Erythroblast (primary cell): ENCODE results near the gene GLS.

Experiments
- GATA1 ChIP-seq: IDR thresholded peaks from 2 replicates; pipeline ENCODE4 v1.6.1; 2011; ENCODE audit warnings: low read depth, mild to moderate bottlenecking, control low read depth, low read length, moderate library complexity
- POLR2A ChIP-seq: IDR thresholded peaks from 2 replicates; pipeline ENCODE4 v1.6.1; 2011; ENCODE audit warnings: mild to moderate bottlenecking, low read length

DNA sequence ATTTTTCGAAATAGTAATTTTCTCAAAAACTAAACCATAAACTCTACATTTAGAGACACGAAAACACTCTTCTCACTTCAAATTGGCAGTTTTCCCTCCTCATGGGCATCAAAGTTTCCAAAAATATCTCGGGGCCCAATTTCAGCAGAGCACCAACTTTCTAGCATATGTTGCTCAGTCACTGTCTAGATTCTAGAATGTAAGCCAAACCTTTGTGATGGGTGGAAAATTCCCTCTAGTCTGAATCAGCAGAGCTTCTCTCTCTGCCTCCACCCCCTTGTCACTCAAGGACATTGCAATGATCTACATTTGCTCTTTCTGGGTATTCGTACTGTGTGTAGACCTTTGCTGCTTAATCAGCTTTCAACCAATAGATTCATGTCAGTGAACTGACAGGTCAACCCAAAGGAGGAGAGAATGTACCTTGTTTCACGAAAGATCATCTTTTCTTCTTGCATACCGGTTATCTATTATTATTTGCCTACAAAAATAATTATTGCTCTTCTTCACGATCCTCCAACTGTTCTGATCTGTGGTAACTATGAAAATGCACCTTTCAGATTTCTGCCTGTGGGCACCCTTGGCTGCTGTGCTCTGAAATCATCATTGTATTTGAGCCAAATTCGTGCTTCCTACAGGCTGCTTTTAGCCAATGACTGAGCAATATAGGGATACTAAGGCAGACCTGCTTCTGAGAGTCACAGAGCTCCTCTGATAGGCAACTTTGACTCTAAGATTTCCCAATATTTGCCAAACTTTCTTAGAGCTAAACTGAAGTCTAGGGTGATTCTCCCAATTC lies 38.7 kb upstream of the GLS start:
- TF ChIP-seq POLR2A (no peak), GATA1 (no peak)
